PFSK-1 (cell line): ENCODE measurements around the gene GLIS1.

Experiments used
- FOXP2 ChIP-seq: optimal IDR thresholded peaks from 2 replicates; pipeline ENCODE3; 2011; ENCODE audit warnings: borderline replicate concordance, control low read depth, inconsistent platforms; ENCODE audit not compliant: insufficient read depth; ENCODE audit errors: extremely low read length, extremely low read depth
- POLR2AphosphoS5 ChIP-seq: IDR thresholded peaks from 2 replicates; pipeline ENCODE4 v1.6.1; 2012; ENCODE audit warnings: low read depth, mild to moderate bottlenecking, control low read depth, low read length, moderate library complexity
- SIN3A ChIP-seq: IDR thresholded peaks from 2 replicates; pipeline ENCODE4 v1.6.1; 2012; ENCODE audit warnings: mild to moderate bottlenecking, low read length, moderate library complexity, borderline replicate concordance; ENCODE audit not compliant: insufficient read depth
- TAF1 ChIP-seq: IDR thresholded peaks from 2 replicates; pipeline ENCODE4 v1.6.1; 2012; ENCODE audit warnings: low read length, control low read depth, borderline replicate concordance; ENCODE audit not compliant: insufficient read depth
- TF ChIP-seq, protein P1 (sequence below), 2 experiments: IDR thresholded peaks; 2 replicates each; pipeline versions ENCODE4 v1.6.1 to v1.8.0; 2011 to 2012; ENCODE audit warnings: low read depth in 2 of 2, low read length in 2 of 2, control low read depth in 1 of 2, inconsistent platforms in 1 of 2, mild to moderate bottlenecking in 1 of 2, moderate library complexity in 1 of 2; ENCODE audit not compliant: insufficient read depth in 1 of 2

The GLIS1 gene

DNA sequence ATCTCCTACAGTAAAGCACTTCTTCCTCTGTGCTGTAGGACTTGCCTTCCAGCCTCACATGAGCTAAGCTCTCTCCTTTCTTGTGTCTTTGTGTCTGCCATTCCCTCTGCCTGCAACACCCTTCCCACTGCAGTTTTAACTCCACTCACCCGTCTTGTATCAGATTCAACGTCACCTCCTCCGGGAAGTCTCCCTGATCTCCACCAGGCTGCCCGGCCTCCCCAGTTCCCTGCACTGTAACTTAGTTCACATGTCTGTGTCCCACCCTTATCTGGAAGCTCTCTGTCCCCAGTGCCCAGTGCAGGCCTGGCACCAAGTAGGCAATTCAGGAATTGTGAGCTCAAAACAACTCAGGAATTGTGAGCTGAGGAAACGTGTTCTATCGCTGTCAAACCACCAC lies 96.4 kb downstream of the GLIS1 start:
- TF ChIP-seq SIN3A: no peak
- TF ChIP-seq, protein P1, sequence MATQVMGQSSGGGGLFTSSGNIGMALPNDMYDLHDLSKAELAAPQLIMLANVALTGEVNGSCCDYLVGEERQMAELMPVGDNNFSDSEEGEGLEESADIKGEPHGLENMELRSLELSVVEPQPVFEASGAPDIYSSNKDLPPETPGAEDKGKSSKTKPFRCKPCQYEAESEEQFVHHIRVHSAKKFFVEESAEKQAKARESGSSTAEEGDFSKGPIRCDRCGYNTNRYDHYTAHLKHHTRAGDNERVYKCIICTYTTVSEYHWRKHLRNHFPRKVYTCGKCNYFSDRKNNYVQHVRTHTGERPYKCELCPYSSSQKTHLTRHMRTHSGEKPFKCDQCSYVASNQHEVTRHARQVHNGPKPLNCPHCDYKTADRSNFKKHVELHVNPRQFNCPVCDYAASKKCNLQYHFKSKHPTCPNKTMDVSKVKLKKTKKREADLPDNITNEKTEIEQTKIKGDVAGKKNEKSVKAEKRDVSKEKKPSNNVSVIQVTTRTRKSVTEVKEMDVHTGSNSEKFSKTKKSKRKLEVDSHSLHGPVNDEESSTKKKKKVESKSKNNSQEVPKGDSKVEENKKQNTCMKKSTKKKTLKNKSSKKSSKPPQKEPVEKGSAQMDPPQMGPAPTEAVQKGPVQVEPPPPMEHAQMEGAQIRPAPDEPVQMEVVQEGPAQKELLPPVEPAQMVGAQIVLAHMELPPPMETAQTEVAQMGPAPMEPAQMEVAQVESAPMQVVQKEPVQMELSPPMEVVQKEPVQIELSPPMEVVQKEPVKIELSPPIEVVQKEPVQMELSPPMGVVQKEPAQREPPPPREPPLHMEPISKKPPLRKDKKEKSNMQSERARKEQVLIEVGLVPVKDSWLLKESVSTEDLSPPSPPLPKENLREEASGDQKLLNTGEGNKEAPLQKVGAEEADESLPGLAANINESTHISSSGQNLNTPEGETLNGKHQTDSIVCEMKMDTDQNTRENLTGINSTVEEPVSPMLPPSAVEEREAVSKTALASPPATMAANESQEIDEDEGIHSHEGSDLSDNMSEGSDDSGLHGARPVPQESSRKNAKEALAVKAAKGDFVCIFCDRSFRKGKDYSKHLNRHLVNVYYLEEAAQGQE (IDR thresholded peaks at IDR 0.05; ENCODE audit: insufficient read depth in 1 of 2, low read depth in 2 of 2, low read length in 2 of 2): no peak
- TF ChIP-seq FOXP2: no peak
- no peak for TF ChIP-seq TAF1
- TF ChIP-seq POLR2AphosphoS5: no peak

DNA sequence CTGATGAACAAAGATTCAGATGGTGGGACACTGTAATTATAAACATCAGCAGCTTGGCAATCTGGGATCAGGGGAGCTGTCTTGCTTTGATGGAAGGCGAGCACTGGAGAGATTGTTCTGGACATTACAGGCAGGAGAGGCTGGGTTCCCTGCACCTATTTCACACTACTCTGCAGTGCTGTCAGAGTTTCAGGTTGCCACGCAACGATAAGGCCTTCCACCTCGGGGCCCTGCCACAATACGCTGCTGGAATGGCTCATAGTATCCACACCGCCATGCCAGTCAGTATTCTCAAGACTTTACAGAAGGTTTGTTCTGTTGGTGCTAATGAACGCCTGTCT lies 96.8 kb downstream of the GLIS1 start:
- TF ChIP-seq FOXP2 (no peak), SIN3A (no peak), TAF1 (no peak), POLR2AphosphoS5 (no peak)
- TF ChIP-seq, protein P1 (IDR thresholded peaks at IDR 0.05; ENCODE audit: insufficient read depth in 1 of 2, low read depth in 2 of 2, low read length in 2 of 2): no peak

DNA sequence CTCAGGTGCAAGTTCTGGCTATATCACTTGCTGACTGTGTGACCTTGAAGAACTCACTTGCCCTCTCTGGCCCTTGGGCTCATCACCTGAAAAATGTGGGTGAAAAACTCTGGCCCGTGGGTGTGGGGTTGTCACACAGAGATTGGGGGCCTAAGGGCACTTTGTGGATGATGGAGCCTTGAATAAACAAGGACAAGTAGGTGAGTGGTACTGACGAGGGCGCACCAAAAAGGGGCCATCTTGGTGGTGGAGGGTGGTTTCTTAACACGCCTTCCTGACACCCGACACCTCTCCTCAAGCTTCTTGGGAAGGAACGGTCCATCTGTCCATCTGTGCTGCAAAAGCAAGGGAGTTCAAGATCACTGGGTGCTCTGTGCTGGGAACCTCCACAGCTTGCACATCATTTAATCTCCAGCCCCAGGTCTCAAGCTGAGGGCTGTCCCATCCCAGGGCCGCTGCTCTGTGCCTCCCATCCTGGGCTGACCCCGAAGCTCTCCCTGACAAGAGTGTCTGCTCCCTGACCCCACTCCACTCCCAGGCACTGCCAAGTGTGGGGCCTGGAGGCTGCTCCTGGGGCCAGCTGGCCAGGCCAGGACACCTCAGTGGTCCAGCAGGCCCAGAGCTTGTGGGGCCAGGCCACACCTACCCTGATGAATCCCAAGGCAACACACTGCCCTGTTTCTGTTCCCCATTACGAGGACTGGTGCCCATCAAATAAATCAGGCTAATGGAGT lies 97.3 kb downstream of the GLIS1 start:
- TF ChIP-seq FOXP2: no peak
- TF ChIP-seq TAF1: no peak
- TF ChIP-seq, protein P1 (IDR thresholded peaks at IDR 0.05; ENCODE audit: insufficient read depth in 1 of 2, low read depth in 2 of 2, low read length in 2 of 2): no peak
- no peak for TF ChIP-seq POLR2AphosphoS5
- no peak for TF ChIP-seq SIN3A

DNA sequence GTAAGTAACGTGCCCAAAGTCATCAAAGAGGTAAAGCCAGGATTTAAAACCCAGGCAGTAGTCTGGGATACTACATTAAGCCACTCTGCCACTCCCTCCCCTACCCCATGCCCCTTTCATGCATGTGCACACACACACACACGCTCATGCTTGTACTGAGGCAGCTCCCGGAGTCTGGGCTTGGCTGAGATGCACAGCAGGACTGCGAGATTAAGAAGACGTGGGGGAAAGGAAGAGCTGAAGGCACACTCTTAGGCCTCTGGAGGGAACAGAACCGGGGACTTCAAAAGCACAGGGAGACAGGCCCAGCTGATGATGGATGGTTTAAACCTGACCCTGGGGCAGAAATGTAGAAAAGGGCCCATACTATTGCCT lies 98.3 kb downstream of the GLIS1 start:
- TF ChIP-seq FOXP2 (no peak), TAF1 (no peak), SIN3A (no peak)
- TF ChIP-seq, protein P1 (IDR thresholded peaks at IDR 0.05; ENCODE audit: insufficient read depth in 1 of 2, low read depth in 2 of 2, low read length in 2 of 2): no peak
